H1 (cell line): Measurements from ENCODE around the gene ZNF524. TPM values are rescaled to one million over a fixed set of nuclear protein-coding genes. Genes with fewer than 3 reads are reported as not detected.

Experiments
- EGR1 ChIP-seq: IDR thresholded peaks from 2 replicates; pipeline ENCODE4 v1.6.1; 2011; ENCODE audit warnings: low read depth, low read length, borderline replicate concordance
- EZH2 ChIP-seq: fragments of 200-600 bp; sonication (generic); IDR thresholded peaks from 2 replicates; pipeline ENCODE4 v1.7.1; 2012; ENCODE audit warnings: low read depth, mild to moderate bottlenecking, moderate library complexity, low read length, inconsistent platforms; ENCODE audit not compliant: severe bottlenecking
- FOSL1 ChIP-seq: IDR thresholded peaks from 2 replicates; pipeline ENCODE4 v1.6.1; 2011; ENCODE audit warnings: mild to moderate bottlenecking, low read depth, low read length, moderate library complexity; ENCODE audit not compliant: insufficient read depth
- GABPA ChIP-seq: IDR thresholded peaks from 2 replicates; pipeline ENCODE4 v1.6.1; 2011; ENCODE audit warnings: mild to moderate bottlenecking, low read length, moderate library complexity, borderline replicate concordance; ENCODE audit not compliant: insufficient read depth
- SIN3A ChIP-seq, 2 experiments: IDR thresholded peaks in 1 of 2; conservative IDR thresholded peaks in 1 of 2; 2 replicates each; pipeline ENCODE4 v1.6.1; 2011 to 2012; ENCODE audit warnings: low read length in 2 of 2, improper control_type of control experiment in 1 of 2, low read depth in 1 of 2, mild to moderate bottlenecking in 1 of 2
- polyA plus RNA-seq, 7 experiments: library from polyadenylated mRNA; depleted of rRNA in 3 of 7; stranded (reverse) in 5 of 7; unstranded in 2 of 7; fragments of >200 nt in 5 of 7; fragments of 200-250 nt in 2 of 7; gene quantifications; 1 replicate in 5 of 7; 2 replicates in 1 of 7; 4 replicates in 1 of 7; pipeline versions ENCODE4 v1.2.1 to v1.2.3, GENCODE V29; 2011 to 2013; ENCODE audit warnings: missing spikeins in 2 of 7, mixed read lengths in 2 of 7
- total RNA-seq: library from RNA; stranded (reverse); fragmentation: NEBNext Ultra II Directional; extraction: Animal tissue kit (Norgen Biotek cat#: 25700); gene quantifications from 2 replicates; pipeline ENCODE4 v1.2.1, GENCODE V29; 2021

ZNF524 gene
- total and polyA plus RNA-seq, 2 of the 8 experiments (the other 6 are each of a cell fraction or from before 2014, with no cell fraction given): 4.4 to 4.7 TPM

GRCh38 chr19:55632463-55632834 is 32.4 kb downstream of the ZNF524 start (continued):
- TF ChIP-seq EGR1 (no peak), EZH2 (no peak), FOSL1 (no peak), SIN3A (conservative IDR thresholded peaks at IDR 0.05 in 1 of 2, IDR thresholded peaks at IDR 0.05 in 1 of 2; ENCODE audit: low read depth in 1 of 2, low read length in 2 of 2) (peak in 1 of 2 experiments; percentile 77; a peak in 1 of 4 replicates), GABPA (no peak)
